GM12872 (cell line): Measurements from ENCODE around the gene HSPA1B.

ENCODE experiments used
- CTCF ChIP-seq: IDR thresholded peaks from 3 replicates; pipeline ENCODE4 v1.5.1; 2011; ENCODE audit warnings: low read depth, mild to moderate bottlenecking, low read length, moderate library complexity; ENCODE audit not compliant: insufficient read depth

Gene HSPA1B

GRCh38 chr6:31862344-31863235 is 35.1 kb downstream of the HSPA1B start, which contains the start of gene NEU1:
TSS of gene NEU1 (minus strand) at chr6:31862821. CDS start at chr6:31862776, 45 bp downstream.
- no peak for TF ChIP-seq CTCF

DNA sequence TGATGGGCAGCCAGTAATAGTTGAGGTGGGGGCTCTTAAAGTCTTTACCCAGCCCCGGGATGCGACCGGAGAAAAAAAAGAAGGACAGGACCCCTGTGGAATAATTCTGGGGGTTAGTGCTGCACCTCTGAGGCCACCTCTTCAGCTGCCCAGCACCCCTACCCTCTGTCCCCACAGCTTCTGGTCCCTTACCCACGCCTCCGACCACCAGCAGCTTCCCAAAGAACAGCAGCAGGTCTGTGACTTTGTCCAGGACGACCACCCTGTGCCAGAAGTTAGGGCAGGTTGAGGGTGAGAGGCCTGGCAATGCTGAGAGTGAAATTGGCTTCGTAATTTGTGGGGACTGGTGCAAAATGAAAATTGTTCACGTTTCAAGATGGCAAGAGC is 37.3 kb downstream of the HSPA1B start:
- no peak for TF ChIP-seq CTCF

DNA sequence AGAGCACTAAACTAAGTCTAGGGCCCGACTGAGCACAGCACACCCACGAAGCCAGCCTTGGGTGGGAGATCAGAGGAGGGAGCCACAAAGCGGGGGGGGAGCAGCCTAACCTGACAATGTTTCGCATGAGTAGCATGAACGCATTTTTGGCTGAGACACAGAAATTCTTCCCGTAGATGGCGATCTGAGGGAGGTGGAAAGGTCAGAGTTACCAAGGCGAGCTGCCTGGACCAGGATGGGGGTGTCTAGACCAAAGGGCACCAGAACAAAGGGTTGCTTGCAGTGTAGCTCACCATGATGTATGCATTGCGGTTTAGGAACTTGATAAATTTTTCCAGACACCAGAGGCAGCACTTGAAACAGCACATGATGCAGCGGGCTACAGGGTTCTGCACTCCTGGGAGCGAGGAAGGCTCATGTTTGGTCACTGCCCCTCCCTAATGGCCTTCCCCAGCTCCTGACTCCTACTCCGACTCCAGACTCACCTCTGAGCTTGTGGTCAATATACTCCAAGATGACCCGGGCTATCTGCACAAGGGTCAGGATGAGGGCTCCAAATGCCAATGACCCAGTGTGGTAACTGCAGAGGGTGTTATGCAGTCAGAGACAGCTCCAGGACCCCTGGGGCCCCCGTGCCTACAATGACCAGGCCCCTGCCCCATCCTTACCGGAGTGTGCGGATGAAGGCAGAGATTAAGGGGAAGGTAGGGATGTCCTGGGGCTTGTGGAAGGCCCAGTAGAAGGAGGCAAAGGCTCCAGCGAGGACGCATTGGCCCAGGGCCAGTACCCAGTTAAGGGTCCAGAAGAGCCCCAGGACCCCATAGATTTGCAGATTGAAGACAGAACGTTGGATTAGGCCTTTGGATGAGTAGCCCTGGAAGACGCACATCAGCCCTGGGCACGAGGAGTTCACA is 37.9 kb downstream of the HSPA1B start:
- no peak for TF ChIP-seq CTCF

GRCh38 chr6:31869343-31869742 is 41.8 kb downstream of the HSPA1B start:
- no peak for TF ChIP-seq CTCF

- TF ChIP-seq CTCF, result no peak
These were observed 42.9 kb downstream of the HSPA1B start for GRCh38 chr6:31870385-31870921.

- TF ChIP-seq CTCF, result no peak
These were observed 43.6 kb downstream of the HSPA1B start for GRCh38 chr6:31871046-31871659.
